OCI-LY1 (cell line): Measurements from ENCODE around the gene ZFYVE9.

Experiments
- H2AFZ ChIP-seq: fragments of 200-600 bp; sonication (generic), shearing (Covaris generic); 2 replicates; pipeline ENCODE4 v1.6.0; 2014; ENCODE audit warnings: antibody characterized with exemption, mild to moderate bottlenecking, low read length
- H3F3A ChIP-seq: fragments of 200-600 bp; sonication (generic), shearing (Covaris generic); 2 replicates; pipeline ENCODE4 v1.6.0; 2014; ENCODE audit warnings: mild to moderate bottlenecking, antibody characterized with exemption, low read length, moderate library complexity; ENCODE audit not compliant: insufficient read depth
- H3K27ac ChIP-seq: fragments of 200-600 bp; sonication (generic); 2 replicates; pipeline ENCODE4 v1.5.1; 2014; ENCODE audit warnings: low read length, mixed run types, mild to moderate bottlenecking, low read depth; ENCODE audit not compliant: poor library complexity, severe bottlenecking
- H3K27me3 ChIP-seq: fragments of 200-600 bp; sonication (generic); 2 replicates; pipeline ENCODE4 v1.6.0; 2014; ENCODE audit warnings: antibody characterized with exemption, mild to moderate bottlenecking, low read length, moderate library complexity; ENCODE audit not compliant: insufficient read depth
- H3K36me3 ChIP-seq: fragments of 200-600 bp; sonication (generic); 2 replicates; pipeline ENCODE4 v1.6.1; 2014; ENCODE audit warnings: mild to moderate bottlenecking, antibody characterized with exemption, low read length, moderate library complexity, mixed read lengths; ENCODE audit not compliant: insufficient read depth
- H3K4me1 ChIP-seq: fragments of 200-600 bp; sonication (generic); 2 replicates; pipeline ENCODE4 v1.5.1; 2014; ENCODE audit warnings: mild to moderate bottlenecking, low read length, moderate library complexity; ENCODE audit not compliant: insufficient read depth, severe bottlenecking
- H3K4me2 ChIP-seq: fragments of 200-600 bp; sonication (generic), shearing (Covaris generic); 2 replicates; pipeline ENCODE4 v1.6.1; 2014; ENCODE audit warnings: low read length
- H3K4me3 ChIP-seq: fragments of 200-600 bp; sonication (generic); 2 replicates; pipeline ENCODE4 v1.5.1; 2014; ENCODE audit warnings: low read length, low read depth, mild to moderate bottlenecking, mixed read lengths; ENCODE audit not compliant: poor library complexity, severe bottlenecking
- H3K79me2 ChIP-seq: fragments of 200-600 bp; shearing (Covaris generic); 2 replicates; pipeline ENCODE4 v1.6.1; 2016; ENCODE audit warnings: mixed run types, low read length, mixed read lengths; ENCODE audit not compliant: insufficient read depth
- H3K9ac ChIP-seq: fragments of 200-600 bp; sonication (generic), shearing (Covaris generic); 2 replicates; pipeline ENCODE4 v1.6.1; 2014; ENCODE audit warnings: mild to moderate bottlenecking, low read length, mixed read lengths
- H3K9me2 ChIP-seq: fragments of 200-600 bp; sonication (generic), shearing (Covaris generic); 2 replicates; pipeline ENCODE4 v1.6.1; 2014; ENCODE audit warnings: low read depth, mild to moderate bottlenecking, low read length, mixed read lengths
- H3K9me3 ChIP-seq: fragments of 200-600 bp; shearing (Covaris generic); 2 replicates; pipeline ENCODE4 v1.6.1; 2014; ENCODE audit warnings: low read length, mixed read lengths
- H4K20me1 ChIP-seq: fragments of 200-600 bp; sonication (generic), shearing (Covaris generic); 2 replicates; pipeline ENCODE4 v1.6.0; 2016; ENCODE audit warnings: mild to moderate bottlenecking, low read length; ENCODE audit not compliant: insufficient read depth
- EZH2 ChIP-seq: fragments of 200-600 bp; sonication (generic), shearing (Covaris generic); IDR thresholded peaks from 2 replicates; pipeline ENCODE4 v1.8.0; 2017; ENCODE audit warnings: borderline replicate concordance, mixed run types, mild to moderate bottlenecking, antibody characterized with exemption, low read length, moderate library complexity, mixed read lengths
- TF ChIP-seq, protein P1 (sequence below): fragments of 200-600 bp; sonication (generic), shearing (Covaris generic); IDR thresholded peaks from 2 replicates; pipeline ENCODE4 v1.5.1; 2017; ENCODE audit warnings: mild to moderate bottlenecking, antibody characterized with exemption, low read length, moderate library complexity, mixed read lengths

The ZFYVE9 gene

DNA sequence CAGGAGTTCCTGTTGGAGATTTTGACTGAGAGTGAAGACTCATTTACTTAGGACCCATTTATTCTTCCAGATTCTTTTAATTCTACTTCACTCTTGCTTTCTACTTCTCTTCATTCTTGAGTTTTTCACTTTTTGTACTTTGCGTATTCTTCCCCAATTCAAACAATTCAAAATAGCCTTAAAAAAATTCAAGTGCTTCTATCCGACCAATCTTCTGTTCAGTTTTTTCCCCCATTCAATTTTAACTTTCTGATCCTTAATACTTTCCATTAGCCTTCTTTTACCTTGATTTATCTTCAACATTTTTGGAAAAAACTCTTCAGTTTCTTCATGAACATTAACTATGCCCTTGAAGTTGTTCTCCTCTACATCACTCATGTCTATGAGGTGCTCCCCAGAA, 21.1 kb downstream of the ZFYVE9 start:
- Histone ChIP-seq H3F3A (no peaks in the 10 kb centered on the region), H3K9me3 (no peaks in the 10 kb centered on the region), H3K79me2 (no peaks in the 10 kb centered on the region), H3K36me3 (no peaks in the 10 kb centered on the region), H3K27me3 (no peaks in the 10 kb centered on the region), H3K9ac (no peak overlapping the region), H3K27ac (no peak overlapping the region), H4K20me1 (no peaks in the 10 kb centered on the region), H3K4me3 (no peak overlapping the region), H3K9me2 (no peaks in the 10 kb centered on the region), H3K4me1 (no peaks in the 10 kb centered on the region), H2AFZ (no peak overlapping the region), H3K4me2 (no peak overlapping the region)
- TF ChIP-seq EZH2 = no peak
- TF ChIP-seq, protein P1, sequence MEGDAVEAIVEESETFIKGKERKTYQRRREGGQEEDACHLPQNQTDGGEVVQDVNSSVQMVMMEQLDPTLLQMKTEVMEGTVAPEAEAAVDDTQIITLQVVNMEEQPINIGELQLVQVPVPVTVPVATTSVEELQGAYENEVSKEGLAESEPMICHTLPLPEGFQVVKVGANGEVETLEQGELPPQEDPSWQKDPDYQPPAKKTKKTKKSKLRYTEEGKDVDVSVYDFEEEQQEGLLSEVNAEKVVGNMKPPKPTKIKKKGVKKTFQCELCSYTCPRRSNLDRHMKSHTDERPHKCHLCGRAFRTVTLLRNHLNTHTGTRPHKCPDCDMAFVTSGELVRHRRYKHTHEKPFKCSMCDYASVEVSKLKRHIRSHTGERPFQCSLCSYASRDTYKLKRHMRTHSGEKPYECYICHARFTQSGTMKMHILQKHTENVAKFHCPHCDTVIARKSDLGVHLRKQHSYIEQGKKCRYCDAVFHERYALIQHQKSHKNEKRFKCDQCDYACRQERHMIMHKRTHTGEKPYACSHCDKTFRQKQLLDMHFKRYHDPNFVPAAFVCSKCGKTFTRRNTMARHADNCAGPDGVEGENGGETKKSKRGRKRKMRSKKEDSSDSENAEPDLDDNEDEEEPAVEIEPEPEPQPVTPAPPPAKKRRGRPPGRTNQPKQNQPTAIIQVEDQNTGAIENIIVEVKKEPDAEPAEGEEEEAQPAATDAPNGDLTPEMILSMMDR = no peak

DNA sequence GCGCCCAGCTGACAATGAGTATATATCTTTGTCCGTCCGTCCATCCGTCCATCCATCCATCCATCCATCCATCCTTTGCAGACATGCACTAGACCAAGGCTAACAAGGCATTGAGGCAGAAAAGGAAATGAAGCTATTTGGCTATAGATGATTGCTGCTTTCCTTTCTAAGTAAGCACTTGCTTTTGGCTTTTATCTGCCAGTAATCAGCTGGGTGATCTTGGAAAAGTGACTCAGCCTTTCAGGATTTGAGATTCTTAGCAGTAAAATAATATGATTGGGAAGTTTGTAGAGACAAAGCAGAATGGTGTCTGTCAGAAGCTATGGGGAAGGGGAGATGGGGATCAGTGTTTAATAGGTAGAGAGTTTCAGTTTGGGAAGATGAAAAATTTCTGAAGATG, 22.7 kb downstream of the ZFYVE9 start:
- Histone ChIP-seq H3K4me3 (no peak overlapping the region), H3K79me2 (no peaks in the 10 kb centered on the region), H3K27me3 (no peaks in the 10 kb centered on the region), H3K9me3 (no peaks in the 10 kb centered on the region), H3K27ac (no peak overlapping the region), H3K9ac (no peak overlapping the region), H2AFZ (no peak overlapping the region), H3K9me2 (no peaks in the 10 kb centered on the region), H3F3A (no peaks in the 10 kb centered on the region), H3K4me1 (no peaks in the 10 kb centered on the region), H3K36me3 (no peaks in the 10 kb centered on the region), H4K20me1 (no peaks in the 10 kb centered on the region), H3K4me2 (no peak overlapping the region)
- TF ChIP-seq, protein P1 = no peak

DNA sequence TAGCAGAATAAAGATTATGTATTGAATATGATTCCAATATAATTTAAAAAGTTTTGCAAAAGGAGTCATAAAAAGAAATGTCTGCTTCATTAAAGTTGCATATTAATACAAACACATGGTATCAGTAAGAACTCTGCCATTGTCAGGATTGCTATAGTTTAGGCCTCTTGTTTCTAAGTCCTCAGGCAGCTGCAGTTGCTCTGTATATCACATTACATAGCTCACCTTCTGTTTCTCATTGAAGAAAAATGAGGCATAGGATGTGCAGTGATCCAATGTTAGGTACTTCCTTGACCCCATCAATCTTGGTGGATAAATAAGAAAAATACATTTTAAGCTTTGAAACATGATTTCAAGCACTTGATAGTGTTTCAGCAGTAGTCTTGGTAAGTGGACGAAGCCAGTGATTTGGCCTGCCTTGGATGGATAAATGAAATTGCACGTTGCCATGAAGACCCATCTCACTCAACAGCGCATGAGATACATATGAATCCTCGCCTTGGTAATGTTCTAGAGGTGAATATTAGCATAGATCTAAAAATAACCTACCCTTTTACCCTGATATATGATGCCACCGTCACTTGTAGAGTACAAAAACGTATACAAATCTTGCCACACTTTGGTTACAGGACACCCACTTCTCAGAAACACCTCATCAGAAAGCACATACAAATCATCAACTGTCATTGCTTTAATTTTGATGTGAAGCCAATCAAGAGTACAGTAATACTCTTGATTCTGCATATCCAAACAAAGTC, 25.3 kb downstream of the ZFYVE9 start:
- H3F3A ChIP-seq = no peaks in the 10 kb centered on the region
- no peaks in the 10 kb centered on the region for H3K27me3 ChIP-seq
- H3K27ac ChIP-seq = no peak overlapping the region
- H3K36me3 ChIP-seq = no peaks in the 10 kb centered on the region
- no peaks in the 10 kb centered on the region for H3K79me2 ChIP-seq
- no peak overlapping the region for H3K4me2 ChIP-seq
- TF ChIP-seq, protein P1 = no peak
- TF ChIP-seq EZH2 = no peak
- H3K9me2 ChIP-seq = no peaks in the 10 kb centered on the region
- H3K9me3 ChIP-seq = no peaks in the 10 kb centered on the region
- no peak overlapping the region for H2AFZ ChIP-seq
- H3K4me1 ChIP-seq = no peaks in the 10 kb centered on the region
- no peak overlapping the region for H3K9ac ChIP-seq
- H3K4me3 ChIP-seq = no peak overlapping the region
- no peaks in the 10 kb centered on the region for H4K20me1 ChIP-seq
